ENCODE measurements around the gene PREB. TPM values are rescaled to one million over a fixed set of nuclear protein-coding genes. Genes with fewer than 3 reads are reported as not detected.

The PREB gene
- total and polyA plus RNA-seq, 2 of the 13 experiments (the other 11 are each of a cell fraction or from before 2014, with no cell fraction given): 112 to 192 TPM

DNA sequence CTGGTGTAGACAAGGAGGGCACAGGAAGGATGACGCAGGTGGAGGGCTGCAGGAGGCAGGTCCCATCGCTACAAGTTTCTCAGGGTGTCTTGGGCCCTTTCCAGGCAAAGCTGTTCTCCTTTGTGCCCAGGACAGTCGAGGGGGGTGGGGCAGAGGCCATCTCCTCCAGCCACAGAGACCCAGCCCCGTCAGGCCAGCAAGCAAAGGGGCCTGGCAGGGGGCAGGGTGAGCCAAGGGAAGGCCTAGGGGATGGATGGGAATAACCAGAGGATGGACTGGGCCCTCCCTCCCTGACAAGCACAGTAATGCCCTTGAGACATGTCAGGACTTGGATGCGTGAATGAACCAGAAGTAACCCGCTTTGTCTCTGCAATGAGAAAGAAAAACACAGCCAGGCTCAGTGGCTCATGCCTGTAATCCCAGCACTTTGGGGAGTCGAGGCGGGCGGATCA, 20.7 kb upstream of the PREB start (continued):
- no peak for TF ChIP-seq NFAT5 (CRISPR knock-in tag; IDR thresholded peaks at IDR 0.05)
- no peak for TF ChIP-seq ATF2 (CRISPR knock-in tag; IDR thresholded peaks at IDR 0.05)
- no peak for TF ChIP-seq ZNF768 (CRISPR knock-in tag; IDR thresholded peaks at IDR 0.05)
- no peak for TF ChIP-seq ZNF672 (CRISPR knock-in tag; IDR thresholded peaks at IDR 0.05)
- TF ChIP-seq NFATC3 (CRISPR knock-in tag; IDR thresholded peaks at IDR 0.05): no peak
- no peak for TF ChIP-seq MBNL3 (CRISPR knock-in tag; conservative IDR thresholded peaks at IDR 0.05)
- TF ChIP-seq SP2 (CRISPR knock-in tag; IDR thresholded peaks at IDR 0.05): 0 out of 2 replicates have a peak, but pooled peaks have one; percentile 38
- TF ChIP-seq, protein P1, sequence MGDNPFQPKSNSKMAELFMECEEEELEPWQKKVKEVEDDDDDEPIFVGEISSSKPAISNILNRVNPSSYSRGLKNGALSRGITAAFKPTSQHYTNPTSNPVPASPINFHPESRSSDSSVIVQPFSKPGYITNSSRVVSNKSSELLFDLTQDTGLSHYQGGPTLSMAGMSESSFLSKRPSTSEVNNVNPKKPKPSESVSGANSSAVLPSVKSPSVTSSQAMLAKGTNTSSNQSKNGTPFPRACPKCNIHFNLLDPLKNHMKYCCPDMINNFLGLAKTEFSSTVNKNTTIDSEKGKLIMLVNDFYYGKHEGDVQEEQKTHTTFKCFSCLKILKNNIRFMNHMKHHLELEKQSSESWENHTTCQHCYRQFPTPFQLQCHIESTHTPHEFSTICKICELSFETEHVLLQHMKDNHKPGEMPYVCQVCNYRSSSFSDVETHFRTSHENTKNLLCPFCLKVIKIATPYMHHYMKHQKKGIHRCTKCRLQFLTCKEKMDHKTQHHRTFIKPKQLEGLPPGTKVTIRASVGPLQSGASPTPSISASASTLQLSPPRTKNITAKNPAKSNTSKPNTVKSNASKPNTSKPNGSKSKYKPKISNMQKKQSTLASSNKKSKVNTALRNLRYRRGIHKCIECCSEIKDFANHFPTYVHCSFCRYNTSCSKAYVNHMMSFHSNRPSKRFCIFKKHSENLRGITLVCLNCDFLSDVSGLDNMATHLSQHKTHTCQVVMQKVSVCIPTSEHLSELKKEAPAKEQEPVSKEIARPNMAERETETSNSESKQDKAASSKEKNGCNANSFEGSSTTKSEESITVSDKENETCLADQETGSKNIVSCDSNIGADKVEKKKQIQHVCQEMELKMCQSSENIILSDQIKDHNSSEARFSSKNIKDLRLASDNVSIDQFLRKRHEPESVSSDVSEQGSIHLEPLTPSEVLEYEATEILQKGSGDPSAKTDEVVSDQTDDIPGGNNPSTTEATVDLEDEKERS (CRISPR knock-in tag; IDR thresholded peaks at IDR 0.05): no peak
- TF ChIP-seq ZNF83 (CRISPR knock-in tag; IDR thresholded peaks at IDR 0.05; ENCODE audit: borderline replicate concordance): no peak
- TF ChIP-seq E2F1 (CRISPR knock-in tag; IDR thresholded peaks at IDR 0.05): no peak
- no peak for TF ChIP-seq SRY (CRISPR knock-in tag; IDR thresholded peaks at IDR 0.05)
- TF ChIP-seq ZNF512 (CRISPR knock-in tag; IDR thresholded peaks at IDR 0.05): 0 out of 2 replicates have a peak, but pooled peaks have one; percentile 35
- TF ChIP-seq ZNF747 (CRISPR knock-in tag; IDR thresholded peaks at IDR 0.05; ENCODE audit: borderline replicate concordance): no peak
- no peak for TF ChIP-seq ETS1 (CRISPR knock-in tag; IDR thresholded peaks at IDR 0.05)
- TF ChIP-seq ZNF33B (CRISPR knock-in tag; IDR thresholded peaks at IDR 0.05): no peak
- no peak for TF ChIP-seq ZNF614 (CRISPR knock-in tag; IDR thresholded peaks at IDR 0.05; ENCODE audit: borderline replicate concordance)

All from HepG2 (cell line).